GM21367 (cell line): Measurements from ENCODE around the gene ANKRD63.

Experiments
- ATAC-seq: cut with Tn5 transposase; IDR thresholded peaks from one replicate; pipeline ENCODE4 v1.9.1; 2021; ENCODE audit not compliant: unreplicated experiment

Gene ANKRD63

DNA sequence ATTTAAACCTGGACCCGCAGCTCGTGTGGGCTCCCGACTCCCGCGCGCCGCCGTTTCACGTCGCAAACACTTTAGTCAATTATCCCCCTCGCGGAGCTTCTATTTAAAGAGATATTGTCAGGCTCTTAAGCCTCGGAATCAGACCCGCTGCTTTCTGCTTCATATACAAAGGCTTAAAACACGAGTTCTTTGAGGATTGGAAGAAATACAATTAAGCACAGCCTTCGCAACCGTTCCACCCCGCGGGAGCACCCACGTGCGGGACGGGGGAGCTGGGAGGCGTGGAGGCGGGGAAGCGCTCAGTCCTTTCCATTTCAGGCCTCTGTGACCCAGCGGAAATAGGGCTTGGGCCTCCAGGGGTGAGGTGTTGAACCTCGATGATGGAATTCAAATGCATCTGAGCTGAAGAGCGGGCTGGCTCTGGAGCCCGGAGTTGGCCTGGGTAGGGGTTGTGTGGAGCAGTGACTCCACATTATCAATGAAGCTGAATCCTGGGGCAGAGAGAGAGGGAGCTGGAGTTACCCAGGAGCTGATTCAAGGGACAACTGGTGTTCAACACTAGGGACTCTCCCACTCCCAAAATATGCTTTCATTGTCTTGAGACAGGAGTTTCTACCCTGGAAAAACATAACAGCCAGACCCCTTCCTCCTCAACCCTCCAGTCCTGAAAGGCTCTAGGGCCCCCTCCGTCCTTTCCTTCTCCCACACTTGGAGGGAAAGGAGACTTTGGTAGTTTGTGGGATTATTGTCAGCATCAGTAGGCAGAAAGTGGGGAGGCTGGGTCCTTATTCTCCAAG lies 2.4 kb downstream of the ANKRD63 start:
- no peak for ATAC-seq

DNA sequence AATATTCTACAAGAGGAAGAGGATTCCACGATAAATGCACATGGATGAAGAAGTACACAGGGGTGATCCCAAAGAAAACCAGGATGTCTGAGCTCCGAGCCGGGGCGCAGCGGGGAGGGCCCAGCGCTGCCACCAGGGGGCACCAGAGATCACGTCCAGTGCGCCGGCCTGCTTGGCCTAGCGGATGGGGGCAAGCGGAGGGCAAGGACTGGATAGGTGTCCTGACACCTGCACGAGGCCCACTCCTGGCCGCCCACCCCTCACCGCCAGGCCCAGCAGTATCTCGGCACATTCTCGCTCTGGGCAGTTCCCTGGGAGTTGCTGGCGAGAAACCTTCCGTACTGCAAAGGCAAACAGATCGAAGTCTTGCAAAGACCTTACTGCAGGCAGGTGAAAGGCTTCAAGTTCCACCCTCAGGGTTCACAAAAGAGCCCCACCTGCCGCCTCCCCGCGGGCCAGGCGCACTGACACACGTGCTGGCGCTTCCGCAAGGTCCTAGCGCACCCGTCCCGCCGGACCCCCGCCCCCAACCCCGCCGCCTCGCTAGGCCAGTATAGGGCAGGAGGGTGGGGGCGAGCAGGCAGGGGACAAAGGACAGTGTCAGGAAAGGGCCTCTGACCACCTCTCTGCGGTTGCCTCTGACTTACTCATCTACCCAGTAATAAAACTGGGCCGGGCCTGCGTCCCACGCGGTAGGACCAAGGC lies 3.3 kb downstream of the ANKRD63 start:
- no peak for ATAC-seq

DNA sequence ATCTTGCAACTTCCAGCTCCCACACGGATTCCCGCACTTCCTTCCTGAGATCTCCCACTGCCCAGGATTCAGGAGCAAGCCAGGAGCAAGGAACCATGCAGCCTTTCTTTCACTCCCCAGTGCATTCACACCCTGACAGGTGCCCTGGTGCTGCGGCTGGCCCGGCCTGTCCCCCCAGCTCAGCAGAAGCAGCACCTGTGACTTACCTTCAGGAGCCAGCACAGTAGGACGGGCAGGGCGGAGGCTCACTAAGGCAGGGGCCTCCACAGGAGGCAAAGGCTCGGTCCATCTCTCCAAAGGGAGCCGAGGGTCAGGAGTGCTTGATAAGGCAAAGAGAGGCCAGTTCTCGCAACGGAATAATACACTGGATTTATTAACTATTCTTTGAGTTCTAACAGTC lies 4.8 kb downstream of the ANKRD63 start:
- ATAC-seq: no peak

DNA sequence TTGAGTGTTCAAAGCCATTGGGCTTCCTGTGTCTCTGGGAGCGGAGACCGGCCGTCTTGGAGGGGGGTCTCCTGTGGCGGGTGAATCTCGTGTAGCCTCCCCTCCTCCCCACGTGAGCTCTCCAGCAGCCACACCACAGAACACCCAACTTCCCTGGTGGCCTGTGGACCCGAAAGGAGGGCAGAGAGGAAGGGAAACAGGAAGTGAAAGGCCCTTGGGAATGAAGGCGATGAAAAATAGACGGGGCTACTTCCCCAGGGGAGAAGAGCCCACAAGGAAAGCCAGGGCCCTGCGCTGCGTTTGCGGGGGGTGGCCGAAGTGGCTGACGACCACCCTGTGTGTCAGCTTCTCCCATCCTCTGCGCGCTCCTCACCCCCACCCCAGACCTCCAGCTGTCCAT lies 5.4 kb downstream of the ANKRD63 start:
- ATAC-seq: no peak

DNA sequence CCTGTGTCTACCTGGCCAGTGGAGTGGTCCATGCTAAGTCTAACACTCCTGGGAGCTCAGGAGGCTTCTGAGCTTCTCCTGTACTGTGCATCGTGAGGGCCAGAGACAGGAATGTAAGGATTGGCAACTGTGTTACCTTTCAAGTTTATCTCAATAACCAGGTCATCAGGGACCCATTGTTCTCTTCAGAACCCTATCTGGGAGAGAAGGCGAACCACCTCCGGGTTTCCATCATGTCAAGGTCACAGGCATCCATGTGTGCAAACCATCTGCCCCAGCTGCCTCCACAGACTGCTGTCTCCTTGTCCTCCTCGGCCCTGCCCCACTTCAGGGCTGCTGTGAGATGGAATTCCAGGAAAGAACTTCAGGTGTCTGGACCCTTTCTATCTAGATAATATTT lies 5.9 kb downstream of the ANKRD63 start:
- ATAC-seq: no peak

DNA sequence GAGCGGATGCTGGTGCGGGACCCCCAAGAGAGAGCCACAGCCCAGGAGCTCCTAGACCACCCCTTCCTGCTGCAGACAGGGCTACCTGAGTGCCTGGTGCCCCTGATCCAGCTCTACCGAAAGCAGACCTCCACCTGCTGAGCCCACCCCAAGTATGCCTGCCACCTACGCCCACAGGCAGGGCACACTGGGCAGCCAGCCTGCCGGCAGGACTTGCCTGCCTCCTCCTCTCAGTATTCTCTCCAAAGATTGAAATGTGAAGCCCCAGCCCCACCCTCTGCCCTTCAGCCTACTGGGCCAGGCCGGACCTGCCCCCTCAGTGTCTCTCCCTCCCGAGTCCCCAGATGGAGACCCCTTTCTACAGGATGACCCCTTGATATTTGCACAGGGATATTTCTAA lies 6.9 kb downstream of the ANKRD63 start:
- ATAC-seq: no peak

DNA sequence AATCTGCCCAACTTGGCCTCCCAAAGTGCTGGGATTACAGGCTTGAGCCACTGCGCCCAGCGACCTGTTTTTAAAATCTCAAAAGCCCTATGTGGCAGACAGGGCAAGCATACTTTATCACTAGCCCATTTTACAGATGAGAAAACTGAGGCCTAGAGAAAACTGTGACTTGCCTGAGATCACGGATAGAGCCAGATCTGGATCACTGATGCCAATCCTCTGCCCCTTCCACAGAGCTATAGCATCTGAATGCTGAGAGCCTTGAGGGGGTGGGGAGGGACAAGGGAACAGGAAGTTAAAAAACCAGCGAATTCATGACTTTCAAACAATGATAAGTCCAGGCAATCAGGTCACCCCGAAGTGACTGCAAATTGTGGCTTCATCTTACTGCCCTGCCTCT lies 7.3 kb downstream of the ANKRD63 start:
- ATAC-seq: no peak

DNA sequence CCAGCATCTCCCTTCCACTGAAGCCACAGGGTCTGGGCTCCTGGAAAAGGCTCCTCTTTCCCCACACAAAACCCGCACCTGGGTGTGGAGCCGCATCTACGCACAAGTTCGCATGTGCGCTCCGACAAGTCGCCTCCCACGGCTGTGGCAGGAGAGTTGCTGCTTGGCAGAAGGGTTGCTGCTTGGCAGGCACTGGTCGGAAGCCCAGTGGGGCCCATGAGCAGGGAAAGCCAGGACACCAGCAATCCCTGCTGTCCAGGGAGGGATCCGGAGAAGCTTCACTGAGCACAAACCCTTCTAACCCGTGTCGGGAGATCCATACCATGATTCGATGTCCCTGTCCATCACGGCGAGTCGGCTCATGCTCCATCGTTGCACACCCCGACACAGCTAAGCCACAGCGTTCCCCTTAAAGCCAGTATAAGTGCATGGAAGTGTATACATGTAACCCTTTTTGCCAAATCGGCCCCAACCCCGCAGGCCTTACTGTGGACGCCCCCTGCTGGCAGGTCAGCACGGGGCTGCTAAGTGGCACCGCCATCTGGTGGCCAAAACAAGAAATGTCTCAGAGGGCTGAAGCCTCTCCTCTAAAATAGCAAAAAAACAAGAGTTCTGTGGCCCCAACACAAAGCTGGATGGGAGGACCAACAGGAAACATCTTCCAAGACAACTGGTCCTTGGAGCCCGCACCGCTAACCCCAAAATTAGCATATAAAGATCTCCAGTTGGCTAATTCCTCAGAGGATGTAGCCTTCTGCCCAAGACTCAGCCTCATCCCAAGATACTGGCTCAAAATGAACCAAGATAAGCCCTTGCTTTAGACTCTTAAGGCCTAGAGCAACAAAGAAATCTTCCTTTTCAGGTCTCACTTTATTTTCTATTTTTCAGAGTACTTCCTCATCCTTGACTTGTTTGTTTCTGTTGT lies 8.3 kb downstream of the ANKRD63 start:
- peak; percentile 42 for ATAC-seq

DNA sequence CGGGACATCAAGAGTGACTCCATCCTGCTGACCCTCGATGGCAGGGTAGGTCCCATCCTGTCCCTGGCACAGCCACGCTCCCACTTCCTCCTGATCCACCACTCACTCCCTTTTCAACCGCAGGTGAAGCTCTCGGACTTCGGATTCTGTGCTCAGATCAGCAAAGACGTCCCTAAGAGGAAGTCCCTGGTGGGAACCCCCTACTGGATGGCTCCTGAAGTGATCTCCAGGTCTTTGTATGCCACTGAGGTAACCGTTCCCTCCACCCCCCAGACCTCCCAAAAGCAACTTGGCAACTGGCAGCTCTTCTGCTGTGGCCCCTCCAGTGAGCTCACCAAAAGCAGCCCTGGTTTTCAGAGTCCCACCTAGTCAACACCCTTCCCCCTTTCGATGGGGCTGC lies 9.4 kb downstream of the ANKRD63 start:
- no peak for ATAC-seq

DNA sequence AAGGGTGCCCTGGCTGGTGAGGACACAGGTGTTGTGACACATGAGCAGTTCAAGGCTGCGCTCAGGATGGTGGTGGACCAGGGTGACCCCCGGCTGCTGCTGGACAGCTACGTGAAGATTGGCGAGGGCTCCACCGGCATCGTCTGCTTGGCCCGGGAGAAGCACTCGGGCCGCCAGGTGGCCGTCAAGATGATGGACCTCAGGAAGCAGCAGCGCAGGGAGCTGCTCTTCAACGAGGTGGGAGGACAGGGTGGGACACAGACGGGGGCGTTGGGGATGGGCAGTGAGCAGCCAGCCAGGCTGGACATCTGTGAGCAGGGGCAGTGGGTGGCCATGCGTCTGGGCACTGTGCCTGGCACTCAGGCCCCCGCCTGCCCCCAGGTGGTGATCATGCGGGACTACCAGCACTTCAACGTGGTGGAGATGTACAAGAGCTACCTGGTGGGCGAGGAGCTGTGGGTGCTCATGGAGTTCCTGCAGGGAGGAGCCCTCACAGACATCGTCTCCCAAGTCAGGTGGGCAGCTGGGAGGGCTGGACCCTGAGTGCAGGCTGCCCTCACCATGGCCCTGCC lies 10.3 kb downstream of the ANKRD63 start:
- ATAC-seq: no peak

DNA sequence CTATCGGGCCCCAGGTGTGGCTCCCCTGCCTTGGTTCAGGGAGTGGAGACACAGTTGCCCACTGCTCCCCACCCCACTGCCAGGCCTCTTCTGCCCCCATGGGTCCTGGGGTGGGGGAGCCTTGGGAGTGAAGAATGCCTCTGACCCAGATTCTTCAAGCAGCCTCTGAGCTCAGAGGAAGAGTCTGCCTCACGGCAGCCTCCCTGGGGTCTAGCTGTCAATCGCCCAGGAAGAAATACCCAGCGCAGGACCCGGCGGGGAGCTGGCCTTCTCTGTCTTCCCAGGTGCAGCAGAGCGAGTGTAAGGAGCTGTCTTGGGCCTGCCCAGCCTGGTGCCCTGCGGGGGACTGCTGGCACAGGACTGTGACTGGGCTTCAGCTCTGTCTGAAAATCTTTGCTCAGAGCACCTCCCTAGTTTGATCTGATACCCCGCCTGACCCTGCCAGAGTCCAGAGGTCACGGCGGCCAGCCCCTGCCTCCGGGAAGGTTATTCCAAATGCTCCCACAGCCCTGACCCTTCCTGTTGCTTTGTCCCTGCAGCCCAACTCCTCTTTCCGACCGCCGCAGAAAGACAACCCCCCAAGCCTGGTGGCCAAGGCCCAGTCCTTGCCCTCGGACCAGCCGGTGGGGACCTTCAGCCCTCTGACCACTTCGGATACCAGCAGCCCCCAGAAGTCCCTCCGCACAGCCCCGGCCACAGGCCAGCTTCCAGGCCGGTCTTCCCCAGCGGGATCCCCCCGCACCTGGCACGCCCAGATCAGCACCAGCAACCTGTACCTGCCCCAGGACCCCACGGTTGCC lies 11.0 kb downstream of the ANKRD63 start:
- ATAC-seq: no peak

DNA sequence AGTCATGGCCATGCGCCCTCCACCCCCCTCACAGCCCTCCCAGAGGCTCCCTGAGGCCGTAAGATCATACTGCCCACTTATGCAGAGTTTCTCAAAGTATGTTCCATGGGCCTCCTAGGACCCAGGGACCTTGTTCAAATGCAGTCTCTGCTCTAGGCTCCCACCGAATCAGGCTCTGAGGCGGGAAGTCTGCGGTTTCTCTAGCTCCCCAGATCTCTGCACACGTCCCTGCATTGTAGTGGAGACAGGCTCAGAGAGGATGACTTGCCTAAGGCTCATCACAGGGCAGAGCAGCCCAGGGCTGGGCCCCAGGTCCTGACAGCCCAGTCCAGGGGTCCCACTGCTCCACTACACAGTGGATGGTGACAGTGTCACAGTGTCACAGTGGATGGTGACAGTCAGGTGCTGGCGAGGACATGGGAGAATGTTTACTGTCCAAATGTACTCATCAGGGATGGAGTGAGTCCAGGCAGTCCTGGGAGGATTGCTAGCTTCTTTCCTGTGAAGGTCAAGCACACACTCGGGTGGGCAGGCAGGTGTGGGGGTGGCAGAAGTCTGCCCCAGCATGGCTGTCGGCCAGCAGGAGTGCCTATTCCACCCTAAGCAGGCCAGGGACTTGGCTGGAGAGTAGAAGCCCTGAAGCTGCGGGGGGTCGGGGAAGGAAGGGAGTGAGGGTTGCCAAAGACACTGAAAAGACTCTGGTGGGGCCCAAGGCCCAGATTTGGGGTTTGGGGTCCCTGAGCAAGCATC lies 12.4 kb downstream of the ANKRD63 start:
- no peak for ATAC-seq

DNA sequence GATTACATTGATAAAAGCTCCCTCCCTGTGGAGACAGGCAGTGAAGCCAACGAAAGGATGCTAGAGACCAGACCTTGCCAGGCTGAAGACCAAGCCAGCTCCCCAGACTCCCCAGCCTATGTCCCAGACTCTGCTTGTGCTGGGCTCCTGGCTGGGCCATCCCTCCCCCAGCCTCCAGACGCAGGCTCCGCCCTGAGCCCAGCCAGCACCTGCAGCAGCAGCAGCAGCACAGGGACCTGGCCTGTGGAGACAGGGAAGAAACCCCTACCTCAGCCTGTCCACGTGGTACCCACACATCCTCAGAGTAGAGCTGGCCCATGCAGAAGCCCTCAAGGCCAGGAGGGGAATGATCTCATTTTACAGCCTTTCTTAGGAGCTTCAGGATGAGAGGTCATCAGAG lies 13.3 kb downstream of the ANKRD63 start:
- ATAC-seq: no peak

DNA sequence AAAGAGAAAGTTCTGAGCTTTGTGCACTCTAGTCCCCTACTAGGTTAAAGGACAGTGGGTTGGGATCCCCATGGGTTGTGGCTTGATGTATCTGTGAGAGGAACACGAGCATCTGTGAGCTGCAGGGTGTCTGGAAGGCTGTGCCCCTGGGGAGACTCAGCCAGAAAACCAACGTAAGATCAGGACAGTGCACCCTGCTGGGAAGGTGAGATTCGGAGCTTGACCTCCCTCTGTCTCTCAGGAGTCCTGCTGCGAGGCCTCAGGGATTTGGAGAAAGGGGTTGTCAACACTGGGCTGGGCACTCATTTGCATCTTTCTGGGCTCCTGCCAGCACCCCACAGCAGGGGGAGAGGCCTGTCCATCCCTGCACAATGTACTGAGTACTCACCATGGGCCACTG lies 15.2 kb downstream of the ANKRD63 start:
- ATAC-seq: no peak

DNA sequence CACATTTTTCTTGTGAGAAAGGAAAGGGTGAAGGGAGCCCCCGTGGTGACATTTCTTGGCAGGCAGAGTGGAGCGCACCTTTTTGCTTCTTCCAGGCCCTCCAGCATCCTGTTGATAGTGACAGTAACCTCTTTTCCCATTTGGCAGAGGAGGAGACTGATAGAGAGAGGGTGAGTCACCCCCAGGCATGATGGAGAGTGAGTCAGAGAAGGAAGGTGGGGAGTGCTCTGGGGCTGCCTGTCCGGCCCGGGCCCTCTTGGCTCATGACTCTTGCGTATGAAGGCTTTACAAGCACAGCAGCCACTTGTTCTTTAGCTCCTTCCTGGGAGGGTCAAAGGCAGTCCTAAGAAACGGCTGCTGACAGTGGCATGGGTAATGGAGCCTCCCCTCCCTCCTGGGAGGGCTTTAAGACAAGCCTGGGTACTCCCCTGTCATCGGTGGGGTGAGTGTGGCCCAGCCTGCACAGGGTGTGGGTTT lies 16.0 kb downstream of the ANKRD63 start:
- ATAC-seq: no peak

DNA sequence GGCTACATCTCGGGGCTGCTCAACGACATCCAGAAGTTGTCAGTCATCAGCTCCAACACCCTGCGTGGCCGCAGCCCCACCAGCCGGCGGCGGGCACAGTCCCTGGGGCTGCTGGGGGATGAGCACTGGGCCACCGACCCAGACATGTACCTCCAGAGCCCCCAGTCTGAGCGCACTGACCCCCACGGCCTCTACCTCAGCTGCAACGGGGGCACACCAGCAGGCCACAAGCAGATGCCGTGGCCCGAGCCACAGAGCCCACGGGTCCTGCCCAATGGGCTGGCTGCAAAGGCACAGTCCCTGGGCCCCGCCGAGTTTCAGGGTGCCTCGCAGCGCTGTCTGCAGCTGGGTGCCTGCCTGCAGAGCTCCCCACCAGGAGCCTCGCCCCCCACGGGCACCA lies 17.0 kb downstream of the ANKRD63 start:
- no peak for ATAC-seq

DNA sequence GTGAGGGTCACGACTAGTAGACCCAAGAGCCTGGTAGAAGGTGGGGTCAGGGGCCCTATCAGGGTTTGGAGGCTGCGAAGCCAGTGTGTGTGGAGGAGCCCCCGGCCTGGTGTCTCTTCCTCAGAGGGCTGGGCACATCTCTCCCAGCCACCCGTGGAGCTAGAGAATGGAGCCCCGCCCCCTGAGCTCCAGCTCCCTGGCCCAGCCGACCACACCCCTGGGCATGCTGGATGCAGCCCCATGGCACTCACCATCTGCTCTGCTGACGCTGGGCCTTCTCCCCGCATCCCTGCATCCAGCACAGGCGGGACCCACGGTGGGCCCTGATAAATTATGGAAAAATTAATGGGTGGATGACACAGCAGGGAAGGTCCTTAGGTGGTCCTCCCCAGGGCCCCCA lies 17.5 kb downstream of the ANKRD63 start:
- no peak for ATAC-seq

DNA sequence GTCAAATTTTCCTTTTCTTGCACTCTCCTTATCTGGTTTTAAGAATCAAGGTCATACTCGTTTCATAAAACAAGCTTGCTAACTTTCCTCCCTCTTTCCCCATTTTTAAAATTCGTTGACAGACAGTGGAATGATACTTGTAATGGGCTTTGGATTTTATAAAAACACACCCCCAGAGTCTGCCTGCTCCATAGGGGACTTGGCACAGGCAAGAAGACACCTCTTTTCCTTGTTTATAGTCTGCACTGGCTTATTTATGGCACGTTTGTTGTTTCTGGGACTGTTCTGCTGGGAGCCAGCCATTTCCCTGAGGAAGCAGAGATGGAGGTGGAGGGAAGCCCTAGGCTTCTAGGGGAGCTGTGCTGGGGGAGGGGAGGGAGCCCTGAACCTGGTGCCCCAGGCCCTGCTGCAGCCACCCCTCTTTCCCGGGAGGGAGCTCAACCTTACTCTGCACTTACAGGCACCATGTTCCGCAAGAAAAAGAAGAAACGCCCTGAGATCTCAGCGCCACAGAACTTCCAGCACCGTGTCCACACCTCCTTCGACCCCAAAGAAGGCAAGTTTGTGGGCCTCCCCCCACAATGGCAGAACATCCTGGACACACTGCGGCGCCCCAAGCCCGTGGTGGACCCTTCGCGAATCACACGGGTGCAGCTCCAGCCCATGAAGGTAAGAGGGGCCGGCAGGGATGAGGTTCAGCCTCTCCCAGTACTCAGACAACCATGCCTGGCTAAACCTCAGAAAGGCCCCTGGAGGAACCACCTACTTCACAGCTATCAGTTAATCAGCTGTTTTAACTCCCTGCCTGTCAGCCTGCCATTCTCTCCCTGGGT lies 18.3 kb downstream of the ANKRD63 start:
- no peak for ATAC-seq
